Heart left ventricle (tissue), 13 donors: ENCODE data around the gene PRSS22.

ENCODE experiments used
- CTCF ChIP-seq, 12 donors: fragments of 200-600 bp; sonication (generic) in 4 of 12; IDR thresholded peaks; one replicate each; pipeline versions ENCODE4 v1.5.0 to v1.8.0; 2018 to 2022; ENCODE audit warnings: antibody characterized with exemption in 12 of 12, mild to moderate bottlenecking in 5 of 12
- POLR2A ChIP-seq, 2 donors: fragments of 450-650 bp; IDR thresholded peaks; one replicate each; pipeline ENCODE4 v1.6.1; 2017; ENCODE audit warnings: antibody characterized with exemption in 2 of 2, mild to moderate bottlenecking in 2 of 2, moderate library complexity in 2 of 2
- donor health status: ischemic (EF 13 %, LVEDD 7.1; RV severe dilation, severe dysfunction).
- donor health status: DM: no; HTN: yes; CAD: no.
- donor health status: DM: no; HTN: no; CAD: no.
- donor health status: ischemic (EF 25% LVEDD 6.9; RV normal size, moderate dysfunction).
- donor health status: ischemic (EF 25% LVEDD 5.7; RV mildly dilated, moderate dysfunction).
- donor health status: ischemic (EF 35%, LVEDD 5.7; RV mildly dilated, moderate dysfunction).
- donor health status: nonischemic (EF 11% LVEDD 7.7; RV severe dilation, severe dysfunction).
- donor health status: DM: yes; HTN: yes; CAD: no.
- donor health status: PGD.
- donor health status: ischemic (EF 29% LVEDD 5.4; RV normal size, mild dysfunction).
- donor health status: nonischemic (EF 23%, LVEDD 6.1; RV moderate dilation, normal function).

GRCh38 chr16:2803545-2804195 is 54.3 kb downstream of the PRSS22 start:
- TF ChIP-seq CTCF (IDR thresholded peaks at IDR 0.05) (no peak), POLR2A (IDR thresholded peaks at IDR 0.05) (no peak)
